Measurements from ENCODE around the gene ATP2C2.

- TF ChIP-seq CTCF (conservative IDR thresholded peaks at IDR 0.05 in 1 of 2, IDR thresholded peaks at IDR 0.05 in 1 of 2; ENCODE audit: low read depth in 1 of 2, low read length in 2 of 2) (no peak), EZH2 (IDR thresholded peaks at IDR 0.05; ENCODE audit: low read length, missing control alignments) (no peak)
Observed at GRCh38 chr16:84453061-84453752, 84.9 kb downstream of the ATP2C2 start.

Data from fibroblast of lung (primary cell).